ENCODE measurements around the gene ADO.
"Not testable (repeated sequence)": the region's sequence is repeated elsewhere in the genome, so short reads cannot be mapped to it uniquely, and the experiment has no call there.

DNA sequence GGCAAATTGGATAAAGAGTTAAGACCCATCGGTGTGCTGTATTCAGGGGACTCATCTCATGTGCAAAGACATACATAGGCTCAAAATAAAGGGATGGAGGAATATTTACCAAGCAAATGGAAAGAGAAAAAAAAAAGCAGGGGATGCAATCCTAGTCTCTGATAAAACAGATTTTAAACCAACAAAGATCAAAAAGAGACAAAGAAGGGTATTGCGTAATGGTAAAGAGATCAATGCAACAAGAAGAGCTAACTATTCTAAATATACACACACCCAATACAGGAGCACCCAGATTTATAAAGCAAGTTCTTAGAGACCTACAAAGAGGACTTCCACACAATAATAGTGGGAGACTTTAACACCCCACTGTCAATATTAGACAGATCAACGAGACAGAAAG is 20.0 kb upstream of the ADO start:
- TF ChIP-seq, protein P1, sequence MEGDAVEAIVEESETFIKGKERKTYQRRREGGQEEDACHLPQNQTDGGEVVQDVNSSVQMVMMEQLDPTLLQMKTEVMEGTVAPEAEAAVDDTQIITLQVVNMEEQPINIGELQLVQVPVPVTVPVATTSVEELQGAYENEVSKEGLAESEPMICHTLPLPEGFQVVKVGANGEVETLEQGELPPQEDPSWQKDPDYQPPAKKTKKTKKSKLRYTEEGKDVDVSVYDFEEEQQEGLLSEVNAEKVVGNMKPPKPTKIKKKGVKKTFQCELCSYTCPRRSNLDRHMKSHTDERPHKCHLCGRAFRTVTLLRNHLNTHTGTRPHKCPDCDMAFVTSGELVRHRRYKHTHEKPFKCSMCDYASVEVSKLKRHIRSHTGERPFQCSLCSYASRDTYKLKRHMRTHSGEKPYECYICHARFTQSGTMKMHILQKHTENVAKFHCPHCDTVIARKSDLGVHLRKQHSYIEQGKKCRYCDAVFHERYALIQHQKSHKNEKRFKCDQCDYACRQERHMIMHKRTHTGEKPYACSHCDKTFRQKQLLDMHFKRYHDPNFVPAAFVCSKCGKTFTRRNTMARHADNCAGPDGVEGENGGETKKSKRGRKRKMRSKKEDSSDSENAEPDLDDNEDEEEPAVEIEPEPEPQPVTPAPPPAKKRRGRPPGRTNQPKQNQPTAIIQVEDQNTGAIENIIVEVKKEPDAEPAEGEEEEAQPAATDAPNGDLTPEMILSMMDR (IDR thresholded peaks at IDR 0.05) = not testable (repeated sequence)
- TF ChIP-seq IRF2 (CRISPR knock-in tag; IDR thresholded peaks at IDR 0.05; ENCODE audit: borderline replicate concordance, low read depth); RELA (CRISPR knock-in tag; IDR thresholded peaks at IDR 0.05; ENCODE audit: borderline replicate concordance); TCF7 (CRISPR knock-in tag; IDR thresholded peaks at IDR 0.05; ENCODE audit: low read depth); CREM (CRISPR knock-in tag; IDR thresholded peaks at IDR 0.05); ESRRA (CRISPR knock-in tag; IDR thresholded peaks at IDR 0.05; ENCODE audit: borderline replicate concordance); NFYB (CRISPR knock-in tag; conservative IDR thresholded peaks at IDR 0.05; ENCODE audit: low read depth); SP1 (CRISPR knock-in tag; conservative IDR thresholded peaks at IDR 0.05): not testable (repeated sequence)
- TF ChIP-seq, protein P2, sequence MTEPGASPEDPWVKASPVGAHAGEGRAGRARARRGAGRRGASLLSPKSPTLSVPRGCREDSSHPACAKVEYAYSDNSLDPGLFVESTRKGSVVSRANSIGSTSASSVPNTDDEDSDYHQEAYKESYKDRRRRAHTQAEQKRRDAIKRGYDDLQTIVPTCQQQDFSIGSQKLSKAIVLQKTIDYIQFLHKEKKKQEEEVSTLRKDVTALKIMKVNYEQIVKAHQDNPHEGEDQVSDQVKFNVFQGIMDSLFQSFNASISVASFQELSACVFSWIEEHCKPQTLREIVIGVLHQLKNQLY (CRISPR knock-in tag; IDR thresholded peaks at IDR 0.05) = not testable (repeated sequence)
- TF ChIP-seq, protein P3, sequence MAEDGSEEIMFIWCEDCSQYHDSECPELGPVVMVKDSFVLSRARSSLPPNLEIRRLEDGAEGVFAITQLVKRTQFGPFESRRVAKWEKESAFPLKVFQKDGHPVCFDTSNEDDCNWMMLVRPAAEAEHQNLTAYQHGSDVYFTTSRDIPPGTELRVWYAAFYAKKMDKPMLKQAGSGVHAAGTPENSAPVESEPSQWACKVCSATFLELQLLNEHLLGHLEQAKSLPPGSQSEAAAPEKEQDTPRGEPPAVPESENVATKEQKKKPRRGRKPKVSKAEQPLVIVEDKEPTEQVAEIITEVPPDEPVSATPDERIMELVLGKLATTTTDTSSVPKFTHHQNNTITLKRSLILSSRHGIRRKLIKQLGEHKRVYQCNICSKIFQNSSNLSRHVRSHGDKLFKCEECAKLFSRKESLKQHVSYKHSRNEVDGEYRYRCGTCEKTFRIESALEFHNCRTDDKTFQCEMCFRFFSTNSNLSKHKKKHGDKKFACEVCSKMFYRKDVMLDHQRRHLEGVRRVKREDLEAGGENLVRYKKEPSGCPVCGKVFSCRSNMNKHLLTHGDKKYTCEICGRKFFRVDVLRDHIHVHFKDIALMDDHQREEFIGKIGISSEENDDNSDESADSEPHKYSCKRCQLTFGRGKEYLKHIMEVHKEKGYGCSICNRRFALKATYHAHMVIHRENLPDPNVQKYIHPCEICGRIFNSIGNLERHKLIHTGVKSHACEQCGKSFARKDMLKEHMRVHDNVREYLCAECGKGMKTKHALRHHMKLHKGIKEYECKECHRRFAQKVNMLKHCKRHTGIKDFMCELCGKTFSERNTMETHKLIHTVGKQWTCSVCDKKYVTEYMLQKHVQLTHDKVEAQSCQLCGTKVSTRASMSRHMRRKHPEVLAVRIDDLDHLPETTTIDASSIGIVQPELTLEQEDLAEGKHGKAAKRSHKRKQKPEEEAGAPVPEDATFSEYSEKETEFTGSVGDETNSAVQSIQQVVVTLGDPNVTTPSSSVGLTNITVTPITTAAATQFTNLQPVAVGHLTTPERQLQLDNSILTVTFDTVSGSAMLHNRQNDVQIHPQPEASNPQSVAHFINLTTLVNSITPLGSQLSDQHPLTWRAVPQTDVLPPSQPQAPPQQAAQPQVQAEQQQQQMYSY (CRISPR knock-in tag; IDR thresholded peaks at IDR 0.05) = not testable (repeated sequence)
- TF ChIP-seq, protein P4, sequence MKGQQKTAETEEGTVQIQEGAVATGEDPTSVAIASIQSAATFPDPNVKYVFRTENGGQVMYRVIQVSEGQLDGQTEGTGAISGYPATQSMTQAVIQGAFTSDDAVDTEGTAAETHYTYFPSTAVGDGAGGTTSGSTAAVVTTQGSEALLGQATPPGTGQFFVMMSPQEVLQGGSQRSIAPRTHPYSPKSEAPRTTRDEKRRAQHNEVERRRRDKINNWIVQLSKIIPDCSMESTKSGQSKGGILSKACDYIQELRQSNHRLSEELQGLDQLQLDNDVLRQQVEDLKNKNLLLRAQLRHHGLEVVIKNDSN (CRISPR knock-in tag; IDR thresholded peaks at IDR 0.05) = not testable (repeated sequence)
- TF ChIP-seq, protein P5, sequence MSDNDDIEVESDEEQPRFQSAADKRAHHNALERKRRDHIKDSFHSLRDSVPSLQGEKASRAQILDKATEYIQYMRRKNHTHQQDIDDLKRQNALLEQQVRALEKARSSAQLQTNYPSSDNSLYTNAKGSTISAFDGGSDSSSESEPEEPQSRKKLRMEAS (CRISPR knock-in tag; IDR thresholded peaks at IDR 0.05) = not testable (repeated sequence)
- TF ChIP-seq, protein P6, sequence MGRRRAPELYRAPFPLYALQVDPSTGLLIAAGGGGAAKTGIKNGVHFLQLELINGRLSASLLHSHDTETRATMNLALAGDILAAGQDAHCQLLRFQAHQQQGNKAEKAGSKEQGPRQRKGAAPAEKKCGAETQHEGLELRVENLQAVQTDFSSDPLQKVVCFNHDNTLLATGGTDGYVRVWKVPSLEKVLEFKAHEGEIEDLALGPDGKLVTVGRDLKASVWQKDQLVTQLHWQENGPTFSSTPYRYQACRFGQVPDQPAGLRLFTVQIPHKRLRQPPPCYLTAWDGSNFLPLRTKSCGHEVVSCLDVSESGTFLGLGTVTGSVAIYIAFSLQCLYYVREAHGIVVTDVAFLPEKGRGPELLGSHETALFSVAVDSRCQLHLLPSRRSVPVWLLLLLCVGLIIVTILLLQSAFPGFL (CRISPR knock-in tag; IDR thresholded peaks at IDR 0.05; ENCODE audit: borderline replicate concordance) = not testable (repeated sequence)

All from WTC11 (cell line).